A673 (cell line): Measurements from ENCODE around the gene ULK4. TPM values are rescaled to one million over a fixed set of nuclear protein-coding genes. Genes with fewer than 3 reads are reported as not detected.

Experiments
- BruUV-seq: library from RNA; stranded (reverse); fragments of 400-500 nt; replicated peaks from 2 replicates; lab custom pipeline; 2021; lab: Mats Ljungman, UMichigan
- CTCF ChIA-PET: fragments of 300-600 bp; sonication (Branson Sonifier 250); formaldehyde crosslinking; loops from one replicate; lab custom pipeline; 2022; ENCODE audit warnings: antibody characterized with exemption; lab: Charles Lee
- POLR2A ChIA-PET: fragments of 300-600 bp; sonication (Branson Sonifier 250); formaldehyde crosslinking; loops from one replicate; lab custom pipeline; 2022; ENCODE audit warnings: antibody characterized with exemption; ENCODE audit not compliant: low non-redundant PET; lab: Charles Lee
- DNase-seq: peaks from one replicate; pipeline ENCODE4 v3.0.0-alpha.2; 2015; ENCODE audit warnings: low spot score
- H3K27ac ChIP-seq: fragments of 200-600 bp; sonication (generic); 2 replicates; pipeline ENCODE4 v1.5.1; 2016; ENCODE audit warnings: mixed run types, low read depth, mild to moderate bottlenecking, mixed read lengths, antibody characterized with exemption, low read length; ENCODE audit not compliant: poor library complexity, severe bottlenecking
- H3K27me3 ChIP-seq: fragments of 200-600 bp; sonication (generic); replicated peaks from 2 replicates; pipeline ENCODE4 v1.6.1; 2017; ENCODE audit warnings: mixed run types, low read depth, mild to moderate bottlenecking, mixed read lengths, antibody characterized with exemption, low read length; ENCODE audit not compliant: insufficient read depth, poor library complexity
- H3K36me3 ChIP-seq: fragments of 200-600 bp; sonication (generic); 2 replicates; pipeline ENCODE4 v1.6.1; 2016; ENCODE audit warnings: mixed run types, mild to moderate bottlenecking, mixed read lengths, antibody characterized with exemption, low read length; ENCODE audit not compliant: insufficient read depth, poor library complexity, severe bottlenecking
- H3K4me1 ChIP-seq: fragments of 200-600 bp; sonication (generic); 2 replicates; pipeline ENCODE4 v1.6.1; 2017; ENCODE audit warnings: mixed run types, mild to moderate bottlenecking, mixed read lengths, antibody characterized with exemption, low read length; ENCODE audit not compliant: insufficient read depth, poor library complexity, severe bottlenecking
- H3K4me3 ChIP-seq: fragments of 200-600 bp; sonication (generic); 2 replicates; pipeline ENCODE4 v1.5.1; 2016; ENCODE audit warnings: low read depth, mixed run types, mild to moderate bottlenecking, mixed read lengths, low read length; ENCODE audit not compliant: poor library complexity, severe bottlenecking
- H3K9me3 ChIP-seq: fragments of 200-600 bp; sonication (generic); 2 replicates; pipeline ENCODE4 v1.6.1; 2016; ENCODE audit warnings: mixed run types, low read depth, mild to moderate bottlenecking, mixed read lengths, antibody characterized with exemption, low read length; ENCODE audit not compliant: poor library complexity, severe bottlenecking
- EZH2 ChIP-seq: fragments of 200-600 bp; sonication (generic); IDR thresholded peaks from 2 replicates; pipeline ENCODE4 v1.6.1; 2017; ENCODE audit warnings: borderline replicate concordance, low read depth, mild to moderate bottlenecking, mixed read lengths, antibody characterized with exemption, low read length; ENCODE audit not compliant: poor library complexity, severe bottlenecking
- intact Hi-C: fragments of 100-400 bp; cut with micrococcal nuclease; formaldehyde crosslinking; loops from one replicate; pipeline ENCODE4 v1.10.0; 2022; ENCODE audit not compliant: unreplicated experiment
- total RNA-seq: library from RNA; stranded (reverse); gene quantifications from 2 replicates; pipeline ENCODE4 v1.2.3, GENCODE V29; 2021
- TF ChIP-seq, protein P1 (sequence below): fragments of 300-800, 200-600 bp; sonication (generic); conservative IDR thresholded peaks from 2 replicates; pipeline ENCODE4 v1.5.1; 2017; ENCODE audit warnings: low read depth, mild to moderate bottlenecking, antibody characterized with exemption, low read length, moderate library complexity, mixed read lengths

ULK4 gene
- total RNA-seq, 1 experiment from 2014 or later, result 7.4 TPM

- Histone ChIP-seq H3K4me3 (no peak overlapping the region), H3K27me3 (no peaks in the 10 kb centered on the region), H3K36me3 (no peaks in the 10 kb centered on the region), H3K27ac (no peak overlapping the region), H3K4me1 (no peaks in the 10 kb centered on the region), H3K9me3 (no peaks in the 10 kb centered on the region)
- BruUV-seq, result no TSS peak
- TF ChIP-seq, protein P1, sequence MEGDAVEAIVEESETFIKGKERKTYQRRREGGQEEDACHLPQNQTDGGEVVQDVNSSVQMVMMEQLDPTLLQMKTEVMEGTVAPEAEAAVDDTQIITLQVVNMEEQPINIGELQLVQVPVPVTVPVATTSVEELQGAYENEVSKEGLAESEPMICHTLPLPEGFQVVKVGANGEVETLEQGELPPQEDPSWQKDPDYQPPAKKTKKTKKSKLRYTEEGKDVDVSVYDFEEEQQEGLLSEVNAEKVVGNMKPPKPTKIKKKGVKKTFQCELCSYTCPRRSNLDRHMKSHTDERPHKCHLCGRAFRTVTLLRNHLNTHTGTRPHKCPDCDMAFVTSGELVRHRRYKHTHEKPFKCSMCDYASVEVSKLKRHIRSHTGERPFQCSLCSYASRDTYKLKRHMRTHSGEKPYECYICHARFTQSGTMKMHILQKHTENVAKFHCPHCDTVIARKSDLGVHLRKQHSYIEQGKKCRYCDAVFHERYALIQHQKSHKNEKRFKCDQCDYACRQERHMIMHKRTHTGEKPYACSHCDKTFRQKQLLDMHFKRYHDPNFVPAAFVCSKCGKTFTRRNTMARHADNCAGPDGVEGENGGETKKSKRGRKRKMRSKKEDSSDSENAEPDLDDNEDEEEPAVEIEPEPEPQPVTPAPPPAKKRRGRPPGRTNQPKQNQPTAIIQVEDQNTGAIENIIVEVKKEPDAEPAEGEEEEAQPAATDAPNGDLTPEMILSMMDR, result no peak
- TF ChIP-seq EZH2, result no peak
- ChIA-PET CTCF (no interaction called here), POLR2A (no interaction called here)
- intact Hi-C loops, result no loop called here
- no peak for DNase-seq
These were observed 703.6 kb downstream of the ULK4 start for GRCh38 chr3:41258239-41258800.

- BruUV-seq, result no TSS peak
- no peak overlapping the region for H3K4me3 ChIP-seq
- H3K9me3 ChIP-seq, result no peaks in the 10 kb centered on the region
- no peak overlapping the region for H3K27ac ChIP-seq
- TF ChIP-seq EZH2, result no peak
- TF ChIP-seq, protein P1, result no peak
- no peak for DNase-seq
- ChIA-PET POLR2A (no interaction called here), CTCF (no interaction called here)
- no peaks in the 10 kb centered on the region for H3K27me3 ChIP-seq
- no peaks in the 10 kb centered on the region for H3K36me3 ChIP-seq
- no peaks in the 10 kb centered on the region for H3K4me1 ChIP-seq
- intact Hi-C loops, result no loop called here
These were observed 710.3 kb downstream of the ULK4 start for GRCh38 chr3:41251593-41251992.

DNA sequence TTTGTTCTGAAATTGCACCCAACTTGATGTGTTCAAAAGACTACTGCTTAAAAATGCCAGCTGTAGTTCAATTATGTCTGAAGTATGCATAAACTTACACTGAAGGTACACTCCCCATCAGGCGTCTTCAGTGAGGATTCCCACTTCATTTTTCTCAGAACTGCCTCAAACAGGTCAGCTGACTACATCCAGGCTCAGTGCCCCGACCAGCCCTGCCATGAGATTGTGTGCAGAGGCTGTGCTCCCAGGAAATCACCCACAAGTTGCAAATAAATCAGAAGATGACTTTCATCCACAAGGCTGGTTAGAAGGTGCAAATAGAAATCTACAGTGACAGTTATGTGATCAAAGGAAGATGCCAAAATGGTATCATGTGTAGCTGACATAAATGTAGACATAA, 711.1 kb downstream of the ULK4 start:
- no peaks in the 10 kb centered on the region for H3K36me3 ChIP-seq
- intact Hi-C loops, result no loop called here
- no peak overlapping the region for H3K4me3 ChIP-seq
- no TSS peak for BruUV-seq
- no peak for DNase-seq
- H3K9me3 ChIP-seq, result no peaks in the 10 kb centered on the region
- no peak overlapping the region for H3K27ac ChIP-seq
- H3K27me3 ChIP-seq, result no peaks in the 10 kb centered on the region
- CTCF ChIA-PET, result no interaction called here
- TF ChIP-seq, protein P1, result no peak
- no peak for TF ChIP-seq EZH2
- H3K4me1 ChIP-seq, result no peaks in the 10 kb centered on the region
- POLR2A ChIA-PET, result no interaction called here
